Neutrophil (primary cell): Measurements from ENCODE around the gene SWI5.
A peak's percentile ranks its signal among the peaks of the same experiment; 100 is the strongest.

Experiments used
- H3K27ac ChIP-seq: fragments of 200-600 bp; sonication (generic); 2 replicates; pipeline ENCODE4 v1.5.1; 2016; ENCODE audit warnings: mild to moderate bottlenecking, moderate library complexity
- H3K27me3 ChIP-seq: fragments of 200-600 bp; sonication (generic); 2 replicates; pipeline ENCODE4 v1.6.0; 2016; ENCODE audit warnings: mild to moderate bottlenecking
- H3K36me3 ChIP-seq: fragments of 200-600 bp; sonication (generic); 2 replicates; pipeline ENCODE4 v1.5.1; 2017
- H3K4me1 ChIP-seq, 2 experiments: fragments of 200-600 bp in 1 of 2; sonication (generic) in 1 of 2; 1 replicate in 1 of 2; 2 replicates in 1 of 2; pipeline versions ENCODE4 v1.5.1 to v1.6.1; 2013 to 2016; ENCODE audit warnings: low read depth in 1 of 2, low read length in 1 of 2, mild to moderate bottlenecking in 1 of 2, moderate library complexity in 1 of 2; ENCODE audit not compliant: control insufficient read depth in 1 of 2, insufficient read depth in 1 of 2
- H3K4me3 ChIP-seq, 2 experiments: fragments of 200-600 bp in 1 of 2; sonication (generic) in 1 of 2; 1 replicate in 1 of 2; 2 replicates in 1 of 2; pipeline ENCODE4 v1.5.1; 2013 to 2016; ENCODE audit warnings: low read depth in 1 of 2, low read length in 1 of 2, mild to moderate bottlenecking in 1 of 2, moderate library complexity in 1 of 2
- H3K9me3 ChIP-seq: fragments of 200-600 bp; sonication (generic); 2 replicates; pipeline ENCODE4 v1.5.1; 2016
- CTCF ChIP-seq: fragments of 200-600 bp; sonication (generic); IDR thresholded peaks from 2 replicates; pipeline ENCODE4 v1.5.1; 2016; ENCODE audit warnings: antibody characterized with exemption

SWI5 gene

GRCh38 chr9:128253140-128253990 is 22.7 kb upstream of the SWI5 start:
- Histone ChIP-seq H3K27ac (no peak overlapping the region), H3K27me3 (peaks cover 35% of the 10 kb centered on the region), H3K4me3 (no peak overlapping the region), H3K9me3 (no peaks in the 10 kb centered on the region), H3K36me3 (peaks cover 35% of the 10 kb centered on the region), H3K4me1 (peaks cover 10 to 15% of the 10 kb centered on the region in 2 experiments)
- TF ChIP-seq CTCF, result no peak

- Histone ChIP-seq H3K27ac (no peak overlapping the region), H3K9me3 (no peaks in the 10 kb centered on the region), H3K36me3 (peaks cover 41% of the 10 kb centered on the region), H3K27me3 (peaks cover 35% of the 10 kb centered on the region), H3K4me3 (no peak overlapping the region), H3K4me1 (peaks cover 10 to 15% of the 10 kb centered on the region in 2 experiments)
- TF ChIP-seq CTCF, result no peak
These were observed 22.1 kb upstream of the SWI5 start for GRCh38 chr9:128253991-128254346.

- H3K27me3 ChIP-seq, result peaks cover 35% of the 10 kb centered on the region
- TF ChIP-seq CTCF, result no peak
- peaks cover 10 to 15% of the 10 kb centered on the region in 2 experiments for H3K4me1 ChIP-seq
- no peaks in the 10 kb centered on the region for H3K9me3 ChIP-seq
- H3K36me3 ChIP-seq, result peaks cover 45% of the 10 kb centered on the region
- H3K4me3 ChIP-seq, result no peak overlapping the region
- H3K27ac ChIP-seq, result no peak overlapping the region
These were observed 21.7 kb upstream of the SWI5 start for GRCh38 chr9:128254362-128254761.

- peaks cover 53% of the 10 kb centered on the region for H3K36me3 ChIP-seq
- no peak overlapping the region for H3K27ac ChIP-seq
- no peaks in the 10 kb centered on the region for H3K9me3 ChIP-seq
- no peak overlapping the region for H3K4me3 ChIP-seq
- TF ChIP-seq CTCF, result peak; percentile 41
- peaks cover 8 to 12% of the 10 kb centered on the region in 2 experiments for H3K4me1 ChIP-seq
- peaks cover 30% of the 10 kb centered on the region for H3K27me3 ChIP-seq
These were observed 21.0 kb upstream of the SWI5 start for GRCh38 chr9:128254855-128255759.

GRCh38 chr9:128257086-128257825 is 18.8 kb upstream of the SWI5 start:
- Histone ChIP-seq H3K4me1 (no peaks in the 10 kb centered on the region), H3K27me3 (peaks cover 8% of the 10 kb centered on the region), H3K9me3 (no peaks in the 10 kb centered on the region), H3K4me3 (no peak overlapping the region), H3K27ac (no peak overlapping the region), H3K36me3 (peaks cover 74% of the 10 kb centered on the region)
- no peak for TF ChIP-seq CTCF
